HT1080 (cell line): ENCODE data around the gene MAPK12. TPM values are rescaled to one million over a fixed set of nuclear protein-coding genes. Genes with fewer than 3 reads are reported as not detected.

Source experiments
- DNase-seq: peaks from one replicate; pipeline ENCODE4 v3.0.0-alpha.2; 2015; ENCODE audit warnings: low read depth
- total RNA-seq: library from RNA; depleted of rRNA; stranded (reverse); fragments of >200 nt; shearing (Covaris generic); gene quantifications from 2 replicates; pipeline ENCODE4 v1.2.3, GENCODE V29; 2014

The MAPK12 gene
- total RNA-seq, 1 experiment from 2014 or later = 50.6 TPM

GRCh38 chr22:50253046-50253915, 8.2 kb downstream of the MAPK12 start:
- no peak for DNase-seq

- DNase-seq = peak; percentile 72
Observed at GRCh38 chr22:50252082-50253045, 9.1 kb downstream of the MAPK12 start.

- DNase-seq = no peak
Observed at GRCh38 chr22:50251477-50252081, 9.9 kb downstream of the MAPK12 start.

GRCh38 chr22:50250555-50251476, 10.7 kb downstream of the MAPK12 start, which contains the start of gene HDAC10:
HDAC10 (minus strand) TSS chr22:50251265; CDS start chr22:50251032, 233 bp downstream.
- peak; percentile 75 for DNase-seq

- DNase-seq = no peak
Observed at GRCh38 chr22:50250249-50250554, 11.3 kb downstream of the MAPK12 start.

GRCh38 chr22:50249341-50250248, 11.9 kb downstream of the MAPK12 start:
- no peak for DNase-seq

GRCh38 chr22:50248196-50249081, 13.0 kb downstream of the MAPK12 start:
- no peak for DNase-seq

GRCh38 chr22:50247748-50248147, 13.7 kb downstream of the MAPK12 start:
- no peak for DNase-seq

GRCh38 chr22:50246242-50247175, 15.0 kb downstream of the MAPK12 start:
- DNase-seq = no peak

GRCh38 chr22:50245214-50246072, 16.0 kb downstream of the MAPK12 start:
- DNase-seq = no peak

GRCh38 chr22:50244420-50245213, 16.9 kb downstream of the MAPK12 start, which contains the start of gene TUBGCP6:
TUBGCP6 (minus strand) TSS chr22:50245023; CDS start chr22:50244459, 564 bp downstream.
- peak; percentile 86 for DNase-seq

GRCh38 chr22:50243685-50244419, 17.6 kb downstream of the MAPK12 start:
- DNase-seq = no peak

- no peak for DNase-seq
Observed at GRCh38 chr22:50242406-50242949, 19.0 kb downstream of the MAPK12 start.

GRCh38 chr22:50238755-50239154, 22.7 kb downstream of the MAPK12 start:
- DNase-seq = peak; percentile 42
